HepG2 (cell line): Measurements from ENCODE around the gene CRIP1. TPM values are rescaled to one million over a fixed set of nuclear protein-coding genes. Genes with fewer than 3 reads are reported as not detected.

Experiments used
- AGO2 ChIP-seq: fragments of 200-400 bp; formaldehyde crosslinking; optimal IDR thresholded peaks from 2 replicates; pipeline ENCODE3; 2017; ENCODE audit warnings: mild to moderate bottlenecking, low read depth, low read length, moderate library complexity
- NR2C2 ChIP-seq: sonication (generic); formaldehyde crosslinking; IDR thresholded peaks from 2 replicates; pipeline ENCODE4 v1.4.0; 2020; ENCODE audit warnings: missing genetic modification reagents, mild to moderate bottlenecking, moderate library complexity, borderline replicate concordance
- ZFX ChIP-seq: sonication (generic); formaldehyde crosslinking; IDR thresholded peaks from 2 replicates; pipeline ENCODE4 v1.4.0; 2020; ENCODE audit warnings: mild to moderate bottlenecking, low read depth, missing genetic modification reagents, moderate library complexity
- ZMYM3 ChIP-seq: sonication (generic); formaldehyde crosslinking; IDR thresholded peaks from 2 replicates; pipeline ENCODE4 v1.5.1; 2020; ENCODE audit warnings: mild to moderate bottlenecking, missing genetic modification reagents
- ZNF510 ChIP-seq: sonication (generic); formaldehyde crosslinking; IDR thresholded peaks from 2 replicates; pipeline ENCODE4 v1.4.0; 2020; ENCODE audit warnings: low read depth, mild to moderate bottlenecking, missing genetic modification reagents
- ZNF556 ChIP-seq: sonication (generic); formaldehyde crosslinking; IDR thresholded peaks from 2 replicates; pipeline ENCODE4 v1.4.0; 2020; ENCODE audit warnings: mild to moderate bottlenecking, missing genetic modification reagents, borderline replicate concordance
- ZNF674 ChIP-seq: sonication (generic); formaldehyde crosslinking; IDR thresholded peaks from 2 replicates; pipeline ENCODE4 v1.5.0; 2020; ENCODE audit warnings: low read depth, mild to moderate bottlenecking, missing genetic modification reagents
- ZNF761 ChIP-seq: sonication (generic); formaldehyde crosslinking; conservative IDR thresholded peaks from 2 replicates; pipeline ENCODE4 v1.4.0; 2020; ENCODE audit warnings: mild to moderate bottlenecking, missing genetic modification reagents
- polyA plus RNA-seq, 8 experiments: library from polyadenylated mRNA; depleted of rRNA in 3 of 8; stranded (reverse) in 7 of 8; unstranded in 1 of 8; fragments of >200 nt; fragmentation: Illumina TruSeq in 4 of 8; extraction: Trizol in 4 of 8; gene quantifications; 2 replicates each; pipeline versions ENCODE4 v1.2.1 to v1.2.3, GENCODE V29; 2011 to 2016; ENCODE audit warnings: low read depth in 4 of 8, missing spikeins in 1 of 8, mixed read lengths in 1 of 8; ENCODE audit not compliant: insufficient read depth in 1 of 8
- total RNA-seq, 5 experiments: library from RNA; depleted of rRNA; stranded (reverse); fragments of >200 nt; fragmentation: Illumina TruSeq; extraction: Trizol; gene quantifications; 2 replicates each; pipeline ENCODE4 v1.2.3, GENCODE V29; 2016; ENCODE audit warnings: low read depth in 1 of 5
- TF ChIP-seq, protein P1 (sequence below): sonication (generic); formaldehyde crosslinking; IDR thresholded peaks from 2 replicates; pipeline ENCODE4 v1.4.0; 2020; ENCODE audit warnings: missing genetic modification reagents, borderline replicate concordance
- TF ChIP-seq, protein P2 (sequence below): sonication (generic); formaldehyde crosslinking; IDR thresholded peaks from 2 replicates; pipeline ENCODE4 v1.4.0; 2020; ENCODE audit warnings: missing genetic modification reagents, borderline replicate concordance

Gene CRIP1
- total and polyA plus RNA-seq, 2 of the 13 experiments (the other 11 are each of a cell fraction or from before 2014, with no cell fraction given) = 53.9 to 59.5 TPM

DNA sequence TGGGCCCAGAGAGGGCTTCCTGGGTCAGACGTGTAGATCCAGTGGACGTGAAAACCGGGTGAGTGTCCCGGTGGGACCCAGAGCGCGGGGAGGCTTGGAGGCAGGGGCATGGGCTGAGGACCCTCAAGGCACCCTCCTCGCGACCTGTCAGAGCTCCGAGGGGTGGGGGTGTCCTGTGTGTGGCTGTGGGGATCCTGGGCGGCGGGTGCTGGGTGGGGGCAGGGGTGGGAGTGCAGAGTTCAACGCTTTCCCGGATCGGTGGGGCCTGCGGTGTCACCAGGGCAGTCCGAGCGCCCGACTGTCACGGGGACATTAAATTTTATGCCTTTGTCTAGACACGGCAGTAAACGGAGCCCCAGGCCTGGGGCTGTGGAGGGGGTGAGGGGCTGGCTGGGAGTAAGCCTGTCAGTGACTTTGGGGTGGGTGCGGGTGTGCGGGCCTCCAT is 40.7 kb downstream of the CRIP1 start (continued):
- TF ChIP-seq NR2C2 (CRISPR knock-in tag) = peak; percentile 37; the same call in 1 of the 2 replicates
- 0 out of 2 replicates have a peak, but pooled peaks have one; percentile 41 for TF ChIP-seq ZNF510 (CRISPR knock-in tag)
- peak; percentile 5 for TF ChIP-seq AGO2
- TF ChIP-seq ZMYM3 (CRISPR knock-in tag) = no peak
- TF ChIP-seq ZFX (CRISPR knock-in tag) = 0 out of 2 replicates have a peak, but pooled peaks have one; percentile 38
- 0 out of 2 replicates have a peak, but pooled peaks have one; percentile 7 for TF ChIP-seq ZNF761
- 0 out of 2 replicates have a peak, but pooled peaks have one; percentile 22 for TF ChIP-seq ZNF674
- no peak for TF ChIP-seq ZNF556
- TF ChIP-seq, protein P1, sequence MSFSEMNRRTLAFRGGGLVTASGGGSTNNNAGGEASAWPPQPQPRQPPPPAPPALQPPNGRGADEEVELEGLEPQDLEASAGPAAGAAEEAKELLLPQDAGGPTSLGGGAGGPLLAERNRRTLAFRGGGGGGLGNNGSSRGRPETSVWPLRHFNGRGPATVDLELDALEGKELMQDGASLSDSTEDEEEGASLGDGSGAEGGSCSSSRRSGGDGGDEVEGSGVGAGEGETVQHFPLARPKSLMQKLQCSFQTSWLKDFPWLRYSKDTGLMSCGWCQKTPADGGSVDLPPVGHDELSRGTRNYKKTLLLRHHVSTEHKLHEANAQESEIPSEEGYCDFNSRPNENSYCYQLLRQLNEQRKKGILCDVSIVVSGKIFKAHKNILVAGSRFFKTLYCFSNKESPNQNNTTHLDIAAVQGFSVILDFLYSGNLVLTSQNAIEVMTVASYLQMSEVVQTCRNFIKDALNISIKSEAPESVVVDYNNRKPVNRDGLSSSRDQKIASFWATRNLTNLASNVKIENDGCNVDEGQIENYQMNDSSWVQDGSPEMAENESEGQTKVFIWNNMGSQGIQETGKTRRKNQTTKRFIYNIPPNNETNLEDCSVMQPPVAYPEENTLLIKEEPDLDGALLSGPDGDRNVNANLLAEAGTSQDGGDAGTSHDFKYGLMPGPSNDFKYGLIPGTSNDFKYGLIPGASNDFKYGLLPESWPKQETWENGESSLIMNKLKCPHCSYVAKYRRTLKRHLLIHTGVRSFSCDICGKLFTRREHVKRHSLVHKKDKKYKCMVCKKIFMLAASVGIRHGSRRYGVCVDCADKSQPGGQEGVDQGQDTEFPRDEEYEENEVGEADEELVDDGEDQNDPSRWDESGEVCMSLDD (CRISPR knock-in tag) = no peak
- TF ChIP-seq, protein P2, sequence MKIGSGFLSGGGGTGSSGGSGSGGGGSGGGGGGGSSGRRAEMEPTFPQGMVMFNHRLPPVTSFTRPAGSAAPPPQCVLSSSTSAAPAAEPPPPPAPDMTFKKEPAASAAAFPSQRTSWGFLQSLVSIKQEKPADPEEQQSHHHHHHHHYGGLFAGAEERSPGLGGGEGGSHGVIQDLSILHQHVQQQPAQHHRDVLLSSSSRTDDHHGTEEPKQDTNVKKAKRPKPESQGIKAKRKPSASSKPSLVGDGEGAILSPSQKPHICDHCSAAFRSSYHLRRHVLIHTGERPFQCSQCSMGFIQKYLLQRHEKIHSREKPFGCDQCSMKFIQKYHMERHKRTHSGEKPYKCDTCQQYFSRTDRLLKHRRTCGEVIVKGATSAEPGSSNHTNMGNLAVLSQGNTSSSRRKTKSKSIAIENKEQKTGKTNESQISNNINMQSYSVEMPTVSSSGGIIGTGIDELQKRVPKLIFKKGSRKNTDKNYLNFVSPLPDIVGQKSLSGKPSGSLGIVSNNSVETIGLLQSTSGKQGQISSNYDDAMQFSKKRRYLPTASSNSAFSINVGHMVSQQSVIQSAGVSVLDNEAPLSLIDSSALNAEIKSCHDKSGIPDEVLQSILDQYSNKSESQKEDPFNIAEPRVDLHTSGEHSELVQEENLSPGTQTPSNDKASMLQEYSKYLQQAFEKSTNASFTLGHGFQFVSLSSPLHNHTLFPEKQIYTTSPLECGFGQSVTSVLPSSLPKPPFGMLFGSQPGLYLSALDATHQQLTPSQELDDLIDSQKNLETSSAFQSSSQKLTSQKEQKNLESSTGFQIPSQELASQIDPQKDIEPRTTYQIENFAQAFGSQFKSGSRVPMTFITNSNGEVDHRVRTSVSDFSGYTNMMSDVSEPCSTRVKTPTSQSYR (CRISPR knock-in tag) = 0 out of 2 replicates have a peak, but pooled peaks have one; percentile 22
